Lower leg skin (tissue), 4 donors: ENCODE data around the gene SP100. TPM values are rescaled to one million over a fixed set of nuclear protein-coding genes. Genes with fewer than 3 reads are reported as not detected.
A peak's percentile ranks its signal among the peaks of the same experiment; 100 is the strongest.

ENCODE experiments used
- DNase-seq, 2 donors: peaks; one replicate each; pipeline ENCODE4 v3.0.0-alpha.2; 2019; ENCODE audit warnings: low spot score in 2 of 2
- H3K4me3 ChIP-seq: fragments of 200-600 bp; sonication (generic); 2 replicates; pipeline ENCODE4 v1.5.1; 2017; ENCODE audit warnings: mild to moderate bottlenecking, low read depth; ENCODE audit not compliant: poor library complexity, severe bottlenecking
- CTCF ChIP-seq, 3 donors: fragments of 450-650 bp; IDR thresholded peaks; one replicate each; pipeline ENCODE4 v1.5.1; 2016; ENCODE audit warnings: antibody characterized with exemption in 3 of 3, mild to moderate bottlenecking in 3 of 3, moderate library complexity in 2 of 3
- POLR2A ChIP-seq, 2 donors: fragments of 450-650 bp; IDR thresholded peaks; one replicate each; pipeline ENCODE4 v1.6.1; 2016 to 2017; ENCODE audit warnings: antibody characterized with exemption in 2 of 2, mild to moderate bottlenecking in 1 of 2, moderate library complexity in 1 of 2
- WGBS, 2 donors: methylation state at CpG; one replicate each; pipeline ENCODE4 v1.1.5; 2018; 5-methylcytosine and 5-hydroxymethylcytosine counted together
- intact Hi-C: fragments of 100-400 bp; cut with DNase I; formaldehyde crosslinking; loops from one replicate; pipeline ENCODE4 v1.15.0; 2023; ENCODE audit warnings: low total_unique reads
- total RNA-seq, 4 donors: library from RNA; depleted of rRNA; stranded (reverse); fragments of >200 nt; gene quantifications; one replicate each; pipeline ENCODE4 v1.1.0, GENCODE V29; 2016

SP100 gene
- total RNA-seq, 4 donors from 2014 or later: 48.1 to 74.6 (median 58.1) TPM

- no peak overlapping the region for H3K4me3 ChIP-seq
- intact Hi-C loops: no loop called here
- 75 to 83% methylated on average over 4 of the region's 4 CpGs for WGBS, 2 donors
- TF ChIP-seq CTCF (IDR thresholded peaks at IDR 0.05) (no peak), POLR2A (IDR thresholded peaks at IDR 0.05) (no peak)
- peak in 1 of 2 donors; percentile 17 for DNase-seq
Observed at GRCh38 chr2:230592775-230593174, 176.8 kb downstream of the SP100 start.

Other genes starting within 250 kb of the SP100 start
- 10 to 100 TPM; 12.9 to 23.8 (median 19.1) TPM for gene SP110, start 196.2 kb upstream of the SP100 start, total RNA-seq
- 1 to 10 TPM in 3 of 4 donors, not detected in 1; 1.3 to 2.4 (median 1.4) TPM for gene SP140, start 190.5 kb upstream of the SP100 start, total RNA-seq
- 1 to 10 TPM in 2 of 4 donors, under 1 TPM in 2; 0.25 to 9.5 (median 1.1) TPM for gene SP140L, start 89.0 kb upstream of the SP100 start, total RNA-seq